ENCODE data around the gene ST8SIA6. TPM values are rescaled to one million over a fixed set of nuclear protein-coding genes. Genes with fewer than 3 reads are reported as not detected.

The ST8SIA6 gene
- total and polyA plus RNA-seq, 10 of the 15 experiments (the other 5 are each of a cell fraction or from before 2014, with no cell fraction given) = 0.22 TPM; not detected in 9

GRCh38 chr10:17483079-17483478 lies 28.7 kb upstream of the ST8SIA6 start:
- H2AFZ ChIP-seq (ENCODE audit: control insufficient read depth, low read depth, low read length) = no peak overlapping the region
- peaks cover 5% of the 10 kb centered on the region; the same call in 1 of the 3 replicates for H3K9me3 ChIP-seq (replicated peaks; ENCODE audit: control insufficient read depth, insufficient read depth, low read length)
- 57% methylated on average over 6 of the region's 6 CpGs for WGBS (ENCODE audit: insufficient coverage, insufficient replicate concordance, low lambda C conversion rate, missing lambda C conversion rate)
- no peak for FAIRE-seq
- H3K36me3 ChIP-seq (ENCODE audit: control insufficient read depth in 2 of 2, insufficient read depth in 2 of 2, low read length in 1 of 2) = no peaks in the 10 kb centered on the region
- H3K27me3 ChIP-seq (replicated peaks in 1 of 2; ENCODE audit: control insufficient read depth in 2 of 2, insufficient read depth in 2 of 2, low read length in 1 of 2) = no peaks in the 10 kb centered on the region
- ATAC-seq = no peak
- no peaks in the 10 kb centered on the region for H3K4me1 ChIP-seq (ENCODE audit: control insufficient read depth, insufficient read depth, low read length)
- no peak overlapping the region for H3K4me3 ChIP-seq
- intact Hi-C loops (cut with micrococcal nuclease; ENCODE audit: unreplicated experiment) (no loop called here), in situ Hi-C loops (cut with MboI) (no loop called here)
- no peaks in the 10 kb centered on the region for H4K20me1 ChIP-seq (ENCODE audit: control insufficient read depth, insufficient read depth)
- ChIA-PET CTCF (no interaction called here), RAD21 (ENCODE audit: unreplicated experiment) (no interaction called here), POLR2A (interaction anchor here (0.6 kb wide), 1 partner anchor 34 kb away, joined by 4 read pairs; no protein-coding TSS in a partner anchor), SMC1A (ENCODE audit: uncharacterized antibody, unreplicated experiment) (interaction anchor here (1.2 to 1.3 kb wide), 2 partner anchors 14 to 18 kb away, joined by 3 read pairs; no protein-coding TSS in a partner anchor)
- H3K79me2 ChIP-seq (ENCODE audit: control insufficient read depth, insufficient read depth, low read length) = no peaks in the 10 kb centered on the region
- DNase-seq (ENCODE audit: low read depth, low spot score) = no peak
- no peak overlapping the region for H3K27ac ChIP-seq (ENCODE audit: control insufficient read depth, insufficient read depth)
- H3K9ac ChIP-seq (ENCODE audit: control insufficient read depth, insufficient read depth, low read length) = no peak overlapping the region
- H3K4me2 ChIP-seq (ENCODE audit: control insufficient read depth, insufficient read depth) = no peak overlapping the region
- no TSS peak for BruUV-seq (replicated peaks)
- TF ChIP-seq RAD21 (IDR thresholded peaks at IDR 0.05; ENCODE audit: insufficient read depth, low read depth, low read length) (no peak), ASH2L (IDR thresholded peaks at IDR 0.05; ENCODE audit: borderline replicate concordance, low read depth) (no peak), DPF2 (IDR thresholded peaks at IDR 0.05) (no peak), CREM (IDR thresholded peaks at IDR 0.05; ENCODE audit: low read depth) (no peak), ZNF207 (IDR thresholded peaks at IDR 0.05; ENCODE audit: borderline replicate concordance) (no peak), CREB1 (IDR thresholded peaks at IDR 0.05; ENCODE audit: low read depth) (no peak), HDAC6 (IDR thresholded peaks at IDR 0.05; ENCODE audit: unreplicated experiment) (no peak), MTA3 (IDR thresholded peaks at IDR 0.05; ENCODE audit: borderline replicate concordance, low read length) (no peak), E2F8 (IDR thresholded peaks at IDR 0.05; ENCODE audit: low read depth, partially characterized antibody) (no peak)

All from GM12878 (cell line).